ENCODE data around the gene SHTN1.

- TF ChIP-seq, protein P1, sequence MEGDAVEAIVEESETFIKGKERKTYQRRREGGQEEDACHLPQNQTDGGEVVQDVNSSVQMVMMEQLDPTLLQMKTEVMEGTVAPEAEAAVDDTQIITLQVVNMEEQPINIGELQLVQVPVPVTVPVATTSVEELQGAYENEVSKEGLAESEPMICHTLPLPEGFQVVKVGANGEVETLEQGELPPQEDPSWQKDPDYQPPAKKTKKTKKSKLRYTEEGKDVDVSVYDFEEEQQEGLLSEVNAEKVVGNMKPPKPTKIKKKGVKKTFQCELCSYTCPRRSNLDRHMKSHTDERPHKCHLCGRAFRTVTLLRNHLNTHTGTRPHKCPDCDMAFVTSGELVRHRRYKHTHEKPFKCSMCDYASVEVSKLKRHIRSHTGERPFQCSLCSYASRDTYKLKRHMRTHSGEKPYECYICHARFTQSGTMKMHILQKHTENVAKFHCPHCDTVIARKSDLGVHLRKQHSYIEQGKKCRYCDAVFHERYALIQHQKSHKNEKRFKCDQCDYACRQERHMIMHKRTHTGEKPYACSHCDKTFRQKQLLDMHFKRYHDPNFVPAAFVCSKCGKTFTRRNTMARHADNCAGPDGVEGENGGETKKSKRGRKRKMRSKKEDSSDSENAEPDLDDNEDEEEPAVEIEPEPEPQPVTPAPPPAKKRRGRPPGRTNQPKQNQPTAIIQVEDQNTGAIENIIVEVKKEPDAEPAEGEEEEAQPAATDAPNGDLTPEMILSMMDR (IDR thresholded peaks at IDR 0.05; ENCODE audit: insufficient read depth, low read length), result no peak
- TF ChIP-seq GABPA (IDR thresholded peaks at IDR 0.05; ENCODE audit: low read depth) (no peak), REST (IDR thresholded peaks at IDR 0.05; ENCODE audit: insufficient replicate concordance, low read depth) (no peak), POLR2AphosphoS5 (IDR thresholded peaks at IDR 0.05; ENCODE audit: low read depth) (no peak), SPI1 (IDR thresholded peaks at IDR 0.05; ENCODE audit: borderline replicate concordance, low read depth) (no peak)
Observed at GRCh38 chr10:116853701-116854100, 151.3 kb downstream of the SHTN1 start.
